Astrocyte of the hippocampus (primary cell): ENCODE results near the gene DDAH1.

ENCODE experiments used
- DNase-seq: peaks from one replicate; pipeline ENCODE4 v3.0.0; 2011; ENCODE audit warnings: low read depth, low spot score

Gene DDAH1

DNA sequence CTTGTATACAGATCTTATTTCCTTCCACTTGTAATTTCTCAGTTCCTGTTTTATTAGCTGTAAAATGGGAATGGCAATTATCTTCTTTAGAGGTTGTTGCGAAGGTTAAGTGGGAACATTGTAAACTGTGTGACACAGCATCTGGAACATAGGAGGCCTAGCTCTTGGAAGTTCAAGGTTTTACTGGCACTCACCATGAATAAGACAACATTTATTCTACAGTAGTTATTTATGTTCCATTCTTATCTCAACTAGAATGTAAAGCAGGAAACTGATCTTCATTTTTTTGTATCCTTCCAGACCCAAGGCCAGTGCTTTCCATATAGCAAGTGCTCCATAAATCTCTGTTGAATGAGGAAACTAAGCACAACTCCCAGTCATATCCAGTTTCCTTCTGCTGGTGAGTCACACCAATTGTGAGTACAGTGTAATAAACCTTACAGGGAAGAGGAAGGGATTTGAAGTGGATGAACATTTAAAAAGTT, 189.9 kb downstream of the DDAH1 start:
- peak; percentile 61 for DNase-seq

- no peak for DNase-seq
Observed at GRCh38 chr1:85273397-85273796, 191.6 kb downstream of the DDAH1 start.

DNA sequence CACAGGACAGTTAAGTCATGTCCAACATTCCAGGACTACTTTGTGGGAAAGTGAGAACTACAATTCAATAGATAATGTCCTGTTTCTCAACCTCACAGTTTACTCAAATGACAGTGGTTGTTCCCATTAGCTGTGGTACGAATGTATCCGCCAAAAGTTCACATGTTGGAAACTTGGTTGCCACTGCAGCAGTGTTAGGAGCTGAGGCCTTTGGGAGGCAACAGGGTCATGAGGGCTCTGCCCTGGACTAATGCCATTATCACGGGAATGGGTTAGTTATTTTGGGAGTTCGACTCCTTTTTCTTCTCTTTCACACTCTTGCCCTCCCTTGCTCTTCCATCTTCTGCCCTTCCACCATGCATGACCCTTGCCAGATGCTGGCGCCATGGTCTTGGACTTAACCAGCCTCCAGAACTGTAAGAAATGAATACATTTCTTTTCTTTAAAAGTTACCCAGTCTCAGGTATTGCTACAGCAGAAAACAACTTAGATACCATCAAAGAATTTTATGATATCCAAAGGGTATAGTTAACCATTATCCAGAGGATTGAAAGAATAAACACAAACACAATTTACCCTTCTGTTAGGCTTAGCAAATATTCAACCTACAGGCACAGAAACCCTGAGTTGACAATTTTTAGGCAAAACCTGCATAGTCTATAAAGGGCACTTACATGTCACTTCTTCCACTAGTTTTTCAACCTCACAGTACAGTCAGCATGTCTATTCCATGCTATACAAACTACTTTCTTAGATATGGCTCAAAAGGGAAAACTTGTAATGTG, 196.0 kb downstream of the DDAH1 start:
- no peak for DNase-seq
